ENCODE results near the gene PRKCA. TPM values are rescaled to one million over a fixed set of nuclear protein-coding genes. Genes with fewer than 3 reads are reported as not detected.
"Not testable (repeated sequence)": the region's sequence is repeated elsewhere in the genome, so short reads cannot be mapped to it uniquely, and the experiment has no call there.

The PRKCA gene
- total RNA-seq, 1 experiment from 2014 or later, result 20.7 TPM

DNA sequence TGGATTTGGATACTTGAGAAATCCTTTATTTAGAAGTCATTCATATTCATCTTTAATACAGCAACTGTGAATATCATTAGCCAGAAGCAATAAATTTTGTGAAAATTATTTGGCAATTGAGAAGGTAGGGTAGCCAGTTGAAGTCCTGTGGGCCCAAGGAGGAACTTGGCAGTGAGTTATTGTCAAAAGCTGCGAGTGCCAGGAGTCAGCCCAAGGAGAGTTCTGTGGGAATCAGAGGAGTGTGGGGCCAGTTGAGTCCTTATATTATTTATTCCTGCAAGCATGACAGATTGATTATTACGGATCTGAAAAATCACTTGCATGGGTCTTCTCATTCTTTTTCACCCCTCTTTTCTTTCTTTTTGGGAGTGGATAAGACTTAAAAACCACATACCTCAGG lies 38.3 kb downstream of the PRKCA start:
- ChIA-PET CTCF (no interaction called here), POLR2A (no interaction called here)
- Mint-ChIP-seq H3K27ac (ENCODE audit: low read depth, unreplicated experiment) (no peak overlapping the region), H3K27me3 (ENCODE audit: insufficient read depth, unreplicated experiment) (no peaks in the 10 kb centered on the region), H3K4me1 (ENCODE audit: insufficient read depth, unreplicated experiment) (peaks cover 7% of the 10 kb centered on the region), H3K36me3 (ENCODE audit: insufficient read depth, unreplicated experiment) (no peaks in the 10 kb centered on the region), H3K9me3 (ENCODE audit: unreplicated experiment) (no peaks in the 10 kb centered on the region), H3K4me3 (ENCODE audit: unreplicated experiment) (no peak overlapping the region)
- TF ChIP-seq, protein P1, sequence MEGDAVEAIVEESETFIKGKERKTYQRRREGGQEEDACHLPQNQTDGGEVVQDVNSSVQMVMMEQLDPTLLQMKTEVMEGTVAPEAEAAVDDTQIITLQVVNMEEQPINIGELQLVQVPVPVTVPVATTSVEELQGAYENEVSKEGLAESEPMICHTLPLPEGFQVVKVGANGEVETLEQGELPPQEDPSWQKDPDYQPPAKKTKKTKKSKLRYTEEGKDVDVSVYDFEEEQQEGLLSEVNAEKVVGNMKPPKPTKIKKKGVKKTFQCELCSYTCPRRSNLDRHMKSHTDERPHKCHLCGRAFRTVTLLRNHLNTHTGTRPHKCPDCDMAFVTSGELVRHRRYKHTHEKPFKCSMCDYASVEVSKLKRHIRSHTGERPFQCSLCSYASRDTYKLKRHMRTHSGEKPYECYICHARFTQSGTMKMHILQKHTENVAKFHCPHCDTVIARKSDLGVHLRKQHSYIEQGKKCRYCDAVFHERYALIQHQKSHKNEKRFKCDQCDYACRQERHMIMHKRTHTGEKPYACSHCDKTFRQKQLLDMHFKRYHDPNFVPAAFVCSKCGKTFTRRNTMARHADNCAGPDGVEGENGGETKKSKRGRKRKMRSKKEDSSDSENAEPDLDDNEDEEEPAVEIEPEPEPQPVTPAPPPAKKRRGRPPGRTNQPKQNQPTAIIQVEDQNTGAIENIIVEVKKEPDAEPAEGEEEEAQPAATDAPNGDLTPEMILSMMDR (IDR thresholded peaks at IDR 0.05; ENCODE audit: unreplicated experiment), result no peak
- no TSS peak for BruUV-seq (replicated peaks)
- intact Hi-C loops (cut with micrococcal nuclease), result no loop called here
- no peak for DNase-seq (ENCODE audit: unreplicated experiment)

DNA sequence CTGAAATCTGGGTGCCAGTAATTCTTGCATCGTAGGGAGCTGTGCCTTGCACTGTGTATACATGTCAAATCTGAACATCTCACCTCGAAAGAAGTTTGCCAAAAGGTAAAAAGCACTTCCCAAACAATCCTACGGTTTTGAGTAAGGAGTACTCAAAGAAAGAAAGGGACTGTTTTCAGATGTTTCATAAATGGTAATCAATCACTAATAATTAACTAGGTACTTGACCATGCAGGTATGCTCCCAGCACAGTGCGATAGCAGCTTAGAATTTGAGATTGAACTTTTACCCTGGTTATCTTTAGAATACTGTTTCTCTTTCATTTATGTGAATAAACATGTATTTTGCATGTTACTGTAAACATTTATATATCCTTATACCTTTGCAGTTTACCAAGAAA lies 39.0 kb downstream of the PRKCA start:
- TF ChIP-seq, protein P1 (IDR thresholded peaks at IDR 0.05; ENCODE audit: unreplicated experiment), result no peak
- H3K4me3 Mint-ChIP-seq (ENCODE audit: unreplicated experiment), result no peak overlapping the region
- H3K4me1 Mint-ChIP-seq (ENCODE audit: insufficient read depth, unreplicated experiment), result peaks cover 7% of the 10 kb centered on the region
- H3K27ac Mint-ChIP-seq (ENCODE audit: low read depth, unreplicated experiment), result no peak overlapping the region
- DNase-seq (ENCODE audit: unreplicated experiment), result no peak
- no peaks in the 10 kb centered on the region for H3K9me3 Mint-ChIP-seq (ENCODE audit: unreplicated experiment)
- intact Hi-C loops (cut with micrococcal nuclease), result no loop called here
- H3K27me3 Mint-ChIP-seq (ENCODE audit: insufficient read depth, unreplicated experiment), result no peaks in the 10 kb centered on the region
- BruUV-seq (replicated peaks), result no TSS peak
- ChIA-PET POLR2A (no interaction called here), CTCF (interaction anchor here (0.6 kb wide), 2 partner anchors 14 to 35 kb away, joined by 3 read pairs; no protein-coding TSS in a partner anchor)
- H3K36me3 Mint-ChIP-seq (ENCODE audit: insufficient read depth, unreplicated experiment), result no peaks in the 10 kb centered on the region

DNA sequence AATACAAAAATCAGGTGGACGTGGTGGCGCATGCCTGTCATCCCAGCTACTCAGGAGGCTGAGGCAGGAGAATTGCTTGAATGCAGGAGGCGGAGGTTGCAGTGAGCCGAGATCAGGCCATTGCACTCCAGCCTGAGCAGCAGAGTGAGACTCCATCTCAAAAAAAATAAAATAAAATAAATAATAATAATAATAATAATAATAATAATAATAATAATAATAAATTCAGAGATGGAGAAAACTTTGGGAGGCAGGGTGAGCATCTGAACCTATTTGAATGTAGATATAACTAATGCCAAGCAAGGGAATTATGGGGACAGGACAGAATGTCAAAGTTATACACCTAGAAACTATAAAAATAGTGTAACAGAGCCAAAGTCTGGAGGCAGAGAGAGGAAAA lies 39.9 kb downstream of the PRKCA start:
- H3K9me3 Mint-ChIP-seq (ENCODE audit: unreplicated experiment); POLR2A ChIA-PET; DNase-seq (ENCODE audit: unreplicated experiment); H3K27ac Mint-ChIP-seq (ENCODE audit: low read depth, unreplicated experiment); intact Hi-C loops (cut with micrococcal nuclease); BruUV-seq (replicated peaks); H3K4me1 Mint-ChIP-seq (ENCODE audit: insufficient read depth, unreplicated experiment); H3K36me3 Mint-ChIP-seq (ENCODE audit: insufficient read depth, unreplicated experiment); H3K27me3 Mint-ChIP-seq (ENCODE audit: insufficient read depth, unreplicated experiment); H3K4me3 Mint-ChIP-seq (ENCODE audit: unreplicated experiment): not testable (repeated sequence)
- CTCF ChIA-PET, result interaction anchor here (0.6 kb wide), 2 partner anchors 14 to 36 kb away, joined by 3 read pairs; no protein-coding TSS in a partner anchor

DNA sequence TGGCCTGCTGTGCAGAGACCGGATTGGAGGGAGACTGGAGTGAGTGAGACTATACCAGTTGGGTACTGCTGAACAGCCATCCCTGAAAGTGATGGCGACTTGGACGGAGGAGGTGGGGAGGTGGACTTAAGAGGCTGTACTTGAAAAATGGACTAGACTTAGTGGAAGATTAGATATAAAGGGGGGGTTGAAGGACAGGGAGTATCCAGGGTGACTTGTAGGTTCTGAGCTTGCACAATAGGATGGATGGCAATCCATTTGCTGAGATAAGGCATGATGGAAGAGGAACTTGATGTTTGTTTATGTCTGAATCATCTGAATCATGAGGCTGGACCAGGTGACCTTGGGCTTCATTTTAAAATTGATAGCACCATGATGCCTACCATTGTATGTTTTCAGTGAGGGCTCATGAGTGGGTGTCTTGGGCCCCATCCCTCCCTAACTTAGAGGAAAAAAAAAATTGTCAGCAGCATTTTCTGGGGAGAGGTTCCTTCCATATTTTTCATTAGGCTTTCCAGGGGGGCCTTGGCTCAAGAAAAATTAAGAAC lies 41.2 kb downstream of the PRKCA start:
- intact Hi-C loops (cut with micrococcal nuclease), result no loop called here
- BruUV-seq (replicated peaks), result no TSS peak
- CTCF ChIA-PET, result interaction anchor here (0.7 kb wide), 1 partner anchor 31 kb away, joined by 3 read pairs; no protein-coding TSS in a partner anchor

More for the DNA sequence above, 41.2 kb downstream of the PRKCA start:
- peaks cover 11% of the 10 kb centered on the region for H3K4me1 Mint-ChIP-seq (ENCODE audit: insufficient read depth, unreplicated experiment)
- H3K27me3 Mint-ChIP-seq (ENCODE audit: insufficient read depth, unreplicated experiment), result no peaks in the 10 kb centered on the region
- no peak overlapping the region for H3K27ac Mint-ChIP-seq (ENCODE audit: low read depth, unreplicated experiment)
- no peak for DNase-seq (ENCODE audit: unreplicated experiment)
- no peaks in the 10 kb centered on the region for H3K36me3 Mint-ChIP-seq (ENCODE audit: insufficient read depth, unreplicated experiment)
- TF ChIP-seq, protein P1 (IDR thresholded peaks at IDR 0.05; ENCODE audit: unreplicated experiment), result no peak
- H3K4me3 Mint-ChIP-seq (ENCODE audit: unreplicated experiment), result no peak overlapping the region
- POLR2A ChIA-PET, result no interaction called here
- no peaks in the 10 kb centered on the region for H3K9me3 Mint-ChIP-seq (ENCODE audit: unreplicated experiment)

Measured in MCF 10A (cell line).